ENCODE measurements around the gene DGCR6L. TPM values are rescaled to one million over a fixed set of nuclear protein-coding genes. Genes with fewer than 3 reads are reported as not detected.

Gene DGCR6L
- total RNA-seq, 2 experiments from 2014 or later: 22.5 to 37.8 TPM

GRCh38 chr22:20264614-20265452 is 55.0 kb downstream of the DGCR6L start:
- H3K4me1 ChIP-seq (ENCODE audit: insufficient read depth, low read length, poor library complexity, severe bottlenecking): no peaks in the 10 kb centered on the region
- no peaks in the 10 kb centered on the region for H3K9me3 ChIP-seq (ENCODE audit: low read length)
- ChIA-PET POLR2A (no interaction called here), CTCF (ENCODE audit: unreplicated experiment) (no interaction called here)
- no peak overlapping the region for H3K27ac ChIP-seq (ENCODE audit: low read depth, low read length, poor library complexity, severe bottlenecking)
- BruUV-seq (replicated peaks): no TSS peak
- no peaks in the 10 kb centered on the region for H3K36me3 ChIP-seq (ENCODE audit: insufficient read depth, low read length)
- TF ChIP-seq EZH2phosphoT487 (IDR thresholded peaks at IDR 0.05; ENCODE audit: borderline replicate concordance, low read depth, low read length) (no peak), CTCF (conservative IDR thresholded peaks at IDR 0.05; ENCODE audit: low read length) (no peak)
- H2AFZ ChIP-seq (ENCODE audit: low read length): no peak overlapping the region
- DNase-seq (ENCODE audit: low spot score): no peak
- no peaks in the 10 kb centered on the region for H4K20me1 ChIP-seq (ENCODE audit: insufficient read depth, low read length)
- H3K4me2 ChIP-seq (ENCODE audit: low read length): no peak overlapping the region
- intact Hi-C loops (cut with micrococcal nuclease; ENCODE audit: unreplicated experiment): no loop called here
- no peak overlapping the region for H3K4me3 ChIP-seq (ENCODE audit: low read depth, low read length, poor library complexity, severe bottlenecking)
- H3K79me2 ChIP-seq (ENCODE audit: insufficient read depth, low read depth, low read length): no peaks in the 10 kb centered on the region
- H3K9me2 ChIP-seq (ENCODE audit: insufficient read depth, low read length): no peaks in the 10 kb centered on the region

Other genes with a start within 250 kb of the DGCR6L start
- gene DGCR8, start 239.8 kb downstream of the DGCR6L start, total RNA-seq (2014; rRNA removed; shearing (Covaris generic)): 49.5 and 53.4 TPM in 2 replicates
- 68.2 and 75.6 TPM in 2 replicates for gene DGCR8, start 239.8 kb downstream of the DGCR6L start, total RNA-seq (2022)
- gene RANBP1, start 204.0 kb downstream of the DGCR6L start, total RNA-seq (2014; rRNA removed; shearing (Covaris generic)): 570 and 652 TPM in 2 replicates
- gene RANBP1, start 204.0 kb downstream of the DGCR6L start, total RNA-seq (2022): 398 and 406 TPM in 2 replicates
- 118 and 126 TPM in 2 replicates for gene TRMT2A, start 202.8 kb downstream of the DGCR6L start, total RNA-seq (2014; rRNA removed; shearing (Covaris generic))
- 97.5 and 104 TPM in 2 replicates for gene TRMT2A, start 202.8 kb downstream of the DGCR6L start, total RNA-seq (2022)
- gene ZDHHC8, start 188.3 kb downstream of the DGCR6L start, total RNA-seq (2014; rRNA removed; shearing (Covaris generic)): 1.8 and 2.3 TPM in 2 replicates
- 9.6 and 16.7 TPM in 2 replicates for gene ZDHHC8, start 188.3 kb downstream of the DGCR6L start, total RNA-seq (2022)
- not detected in 2 replicates for gene CCDC188, start 169.0 kb downstream of the DGCR6L start, total RNA-seq (2014; rRNA removed; shearing (Covaris generic))
- gene CCDC188, start 169.0 kb downstream of the DGCR6L start, total RNA-seq (2022): not detected in 2 replicates
- gene RTN4R, start 51.7 kb downstream of the DGCR6L start, total RNA-seq (2014; rRNA removed; shearing (Covaris generic)): not detected in 2 replicates
- not detected in 2 replicates for gene RTN4R, start 51.7 kb downstream of the DGCR6L start, total RNA-seq (2022)
- gene ZNF74, start 74.1 kb upstream of the DGCR6L start, total RNA-seq (2014; rRNA removed; shearing (Covaris generic)): not detected in 2 replicates
- gene ZNF74, start 74.1 kb upstream of the DGCR6L start, total RNA-seq (2022): not detected in 2 replicates
- 1.0 and 1.2 TPM in 2 replicates for gene SCARF2, start 117.8 kb upstream of the DGCR6L start, total RNA-seq (2014; rRNA removed; shearing (Covaris generic))
- gene SCARF2, start 117.8 kb upstream of the DGCR6L start, total RNA-seq (2022): 2.2 and 3.2 TPM in 2 replicates
- 11.4 and 14.8 TPM in 2 replicates for gene KLHL22, start 175.7 kb upstream of the DGCR6L start, total RNA-seq (2014; rRNA removed; shearing (Covaris generic))
- 32.9 and 38.1 TPM in 2 replicates for gene KLHL22, start 175.7 kb upstream of the DGCR6L start, total RNA-seq (2022)
- 26.7 and 28.7 TPM in 2 replicates for gene MED15, start 187.6 kb upstream of the DGCR6L start, total RNA-seq (2014; rRNA removed; shearing (Covaris generic))
- 62.5 and 79.2 TPM in 2 replicates for gene MED15, start 187.6 kb upstream of the DGCR6L start, total RNA-seq (2022)

Measured in OCI-LY7 (cell line).